Activated CD4-positive, alpha-beta T cell treated with anti-CD3 and anti-CD28 coated beads, Interleukin-2, amount 50 U/mL, for 4 hours (primary cell): ENCODE data around the gene AIFM3.

ENCODE experiments used
- DNase-seq, 2 experiments: peaks; one replicate each; pipeline ENCODE4 v3.0.0-alpha.2; 2020

AIFM3 gene

GRCh38 chr22:21030032-21030431 is 63.0 kb downstream of the AIFM3 start:
- no peak for DNase-seq
